HepG2 (cell line): ENCODE data around the gene CYB5D1. TPM values are rescaled to one million over a fixed set of nuclear protein-coding genes. Genes with fewer than 3 reads are reported as not detected.

ENCODE experiments used
- AGO2 ChIP-seq: fragments of 200-400 bp; formaldehyde crosslinking; optimal IDR thresholded peaks from 2 replicates; pipeline ENCODE3; 2017; ENCODE audit warnings: mild to moderate bottlenecking, low read depth, low read length, moderate library complexity
- BHLHE40 ChIP-seq: IDR thresholded peaks from 2 replicates; pipeline ENCODE4 v1.6.1; 2011; ENCODE audit warnings: low read length, improper control_type of control experiment
- DMAP1 ChIP-seq: IDR thresholded peaks from 2 replicates; pipeline ENCODE4 v1.6.1; 2016
- ELF3 ChIP-seq: IDR thresholded peaks from 2 replicates; pipeline ENCODE4 v1.6.1; 2016; ENCODE audit warnings: missing genetic modification reagents, missing compliant biosample characterization
- GABPB1 ChIP-seq: IDR thresholded peaks from 2 replicates; pipeline ENCODE4 v1.6.1; 2016; ENCODE audit warnings: mild to moderate bottlenecking, missing genetic modification reagents, moderate library complexity, missing compliant biosample characterization
- HDAC6 ChIP-seq: fragments of 200-600 bp; sonication (generic); IDR thresholded peaks from 2 replicates; pipeline ENCODE4 v1.7.0; 2017; ENCODE audit warnings: mild to moderate bottlenecking, antibody characterized with exemption, low read length, low read depth
- KLF13 ChIP-seq: sonication (generic); formaldehyde crosslinking; IDR thresholded peaks from 2 replicates; pipeline ENCODE4 v1.4.0; 2020; ENCODE audit warnings: mild to moderate bottlenecking, missing genetic modification reagents
- NFRKB ChIP-seq: fragments of 450-650 bp; IDR thresholded peaks from 2 replicates; pipeline ENCODE4 v1.6.1; 2017
- POLR2AphosphoS2 ChIP-seq: IDR thresholded peaks from 2 replicates; pipeline ENCODE4 v1.6.1; 2011; ENCODE audit warnings: low read depth, low read length, improper control_type of control experiment
- PRDM10 ChIP-seq: sonication (generic); formaldehyde crosslinking; IDR thresholded peaks from 2 replicates; pipeline ENCODE4 v1.4.0; 2020; ENCODE audit warnings: low read depth, missing genetic modification reagents
- RBFOX2 ChIP-seq: fragments of 200-400 bp; formaldehyde crosslinking; IDR thresholded peaks from 2 replicates; pipeline ENCODE4 v1.6.1; 2017; ENCODE audit warnings: low read depth, mild to moderate bottlenecking, low read length
- SMC3 ChIP-seq: IDR thresholded peaks from 2 replicates; pipeline ENCODE4 v1.6.1; 2011; ENCODE audit warnings: low read length, improper control_type of control experiment
- SP140L ChIP-seq: sonication (generic); formaldehyde crosslinking; IDR thresholded peaks from 2 replicates; pipeline ENCODE4 v1.4.0; 2020; ENCODE audit warnings: missing genetic modification reagents, borderline replicate concordance
- SP5 ChIP-seq: IDR thresholded peaks from 2 replicates; pipeline ENCODE4 v1.6.1; 2016; ENCODE audit warnings: low read depth, borderline replicate concordance
- TFE3 ChIP-seq: IDR thresholded peaks from 2 replicates; pipeline ENCODE4 v1.6.1; 2016
- THRA ChIP-seq: sonication (generic); formaldehyde crosslinking; IDR thresholded peaks from 2 replicates; pipeline ENCODE4 v1.4.0; 2020; ENCODE audit warnings: missing genetic modification reagents, borderline replicate concordance
- ZNF780A ChIP-seq: sonication (generic); formaldehyde crosslinking; IDR thresholded peaks from 2 replicates; pipeline ENCODE4 v1.8.0; 2022; ENCODE audit warnings: mild to moderate bottlenecking, missing genetic modification reagents, moderate library complexity
- ZNF782 ChIP-seq: sonication (generic); formaldehyde crosslinking; IDR thresholded peaks from 2 replicates; pipeline ENCODE4 v1.4.0; 2020; ENCODE audit warnings: missing genetic modification reagents, mild to moderate bottlenecking, borderline replicate concordance
- ZNF83 ChIP-seq: sonication (generic); formaldehyde crosslinking; IDR thresholded peaks from 2 replicates; pipeline ENCODE4 v1.4.0; 2020; ENCODE audit warnings: missing genetic modification reagents, mild to moderate bottlenecking, borderline replicate concordance
- ZSCAN25 ChIP-seq: sonication (generic); formaldehyde crosslinking; IDR thresholded peaks from 2 replicates; pipeline ENCODE4 v1.8.0; 2022; ENCODE audit warnings: mild to moderate bottlenecking, missing genetic modification reagents
- ZSCAN30 ChIP-seq: sonication (generic); formaldehyde crosslinking; IDR thresholded peaks from 2 replicates; pipeline ENCODE4 v1.5.0; 2020; ENCODE audit warnings: mild to moderate bottlenecking, missing genetic modification reagents
- ZUFSP ChIP-seq: sonication (generic); formaldehyde crosslinking; IDR thresholded peaks from 2 replicates; pipeline ENCODE4 v1.9.0; 2021; ENCODE audit warnings: missing genetic modification reagents, mild to moderate bottlenecking, borderline replicate concordance
- polyA plus RNA-seq, 8 experiments: library from polyadenylated mRNA; depleted of rRNA in 3 of 8; stranded (reverse) in 7 of 8; unstranded in 1 of 8; fragments of >200 nt; fragmentation: Illumina TruSeq in 4 of 8; extraction: Trizol in 4 of 8; gene quantifications; 2 replicates each; pipeline versions ENCODE4 v1.2.1 to v1.2.3, GENCODE V29; 2011 to 2016; ENCODE audit warnings: low read depth in 4 of 8, missing spikeins in 1 of 8, mixed read lengths in 1 of 8; ENCODE audit not compliant: insufficient read depth in 1 of 8
- total RNA-seq, 5 experiments: library from RNA; depleted of rRNA; stranded (reverse); fragments of >200 nt; fragmentation: Illumina TruSeq; extraction: Trizol; gene quantifications; 2 replicates each; pipeline ENCODE4 v1.2.3, GENCODE V29; 2016; ENCODE audit warnings: low read depth in 1 of 5

Gene CYB5D1
- total and polyA plus RNA-seq, 2 of the 13 experiments (the other 11 are each of a cell fraction or from before 2014, with no cell fraction given), result 8.9 to 17.0 TPM

- peak; percentile 42; the same call in 1 of the 2 replicates for TF ChIP-seq THRA (CRISPR knock-in tag)
- TF ChIP-seq HDAC6, result no peak
- TF ChIP-seq RBFOX2, result no peak
- TF ChIP-seq AGO2, result no peak
- TF ChIP-seq NFRKB, result no peak
- TF ChIP-seq TFE3 (CRISPR knock-in tag), result no peak; the same call in 1 of the 2 replicates
- no peak for TF ChIP-seq DMAP1 (CRISPR knock-in tag)
- TF ChIP-seq ZNF83 (CRISPR knock-in tag), result no peak
- TF ChIP-seq ZSCAN30 (CRISPR knock-in tag), result 0 out of 2 replicates have a peak, but pooled peaks have one; percentile 37
- no peak; the same call in 1 of the 2 replicates for TF ChIP-seq GABPB1
- no peak for TF ChIP-seq ZUFSP
- no peak for TF ChIP-seq ELF3
- no peak for TF ChIP-seq SP5 (CRISPR knock-in tag)
- peak; percentile 15; the same call in 1 of the 2 replicates for TF ChIP-seq SMC3
- TF ChIP-seq BHLHE40, result peak; percentile 89
- 0 out of 2 replicates have a peak, but pooled peaks have one; percentile 14 for TF ChIP-seq POLR2AphosphoS2
- TF ChIP-seq KLF13 (CRISPR knock-in tag), result no peak
- no peak for TF ChIP-seq PRDM10
- no peak for TF ChIP-seq ZNF780A
- TF ChIP-seq ZSCAN25 (CRISPR knock-in tag), result no peak
- no peak for TF ChIP-seq SP140L (CRISPR knock-in tag)
- TF ChIP-seq ZNF782 (CRISPR knock-in tag), result no peak; the same call in 1 of the 2 replicates
Measured at GRCh38 chr17:7857713-7858521, at the start of gene CYB5D1 (continued).
